Measurements from ENCODE around the gene PEAK3. TPM values are rescaled to one million over a fixed set of nuclear protein-coding genes. Genes with fewer than 3 reads are reported as not detected.

PEAK3 gene
- total RNA-seq, 3 donors from 2014 or later = 1.8 TPM; not detected in 2

GRCh38 chr19:2231621-2232221 is 50.3 kb downstream of the PEAK3 start:
- no peaks in the 10 kb centered on the region for H3K36me3 ChIP-seq
- no peak for DNase-seq (ENCODE audit: low spot score in 2 of 2)
- intact Hi-C loops (cut with DNase I; ENCODE audit: low total_unique reads) = no loop called here
- TF ChIP-seq POLR2AphosphoS5 (IDR thresholded peaks at IDR 0.05) = no peak
- TF ChIP-seq POLR2A (IDR thresholded peaks at IDR 0.05) = no peak
- no peak for TF ChIP-seq CTCF (IDR thresholded peaks at IDR 0.05)
- peaks cover 0 to 8% of the 10 kb centered on the region in 2 donors for H3K4me1 ChIP-seq
- no peaks in the 10 kb centered on the region for H3K27me3 ChIP-seq
- H3K4me3 ChIP-seq = no peak overlapping the region
- no peak overlapping the region for H3K27ac ChIP-seq
- no peaks in the 10 kb centered on the region for H3K9me3 ChIP-seq

- intact Hi-C loops (cut with DNase I; ENCODE audit: low total_unique reads) = no loop called here
- H3K4me1 ChIP-seq = peaks cover 0 to 8% of the 10 kb centered on the region in 2 donors
- H3K4me3 ChIP-seq = no peak overlapping the region
- no peaks in the 10 kb centered on the region for H3K36me3 ChIP-seq
- H3K27me3 ChIP-seq = no peaks in the 10 kb centered on the region
- H3K9me3 ChIP-seq = no peaks in the 10 kb centered on the region
- H3K27ac ChIP-seq = no peak overlapping the region
- TF ChIP-seq POLR2A (IDR thresholded peaks at IDR 0.05) (no peak), CTCF (IDR thresholded peaks at IDR 0.05) (no peak), POLR2AphosphoS5 (IDR thresholded peaks at IDR 0.05) (no peak)
- no peak for DNase-seq (ENCODE audit: low spot score in 2 of 2)
Observed at GRCh38 chr19:2230807-2231533, 51.0 kb downstream of the PEAK3 start.

- Histone ChIP-seq H3K4me3 (no peak overlapping the region), H3K27ac (no peak overlapping the region), H3K4me1 (peaks cover 0 to 5% of the 10 kb centered on the region in 2 donors), H3K9me3 (no peaks in the 10 kb centered on the region), H3K27me3 (no peaks in the 10 kb centered on the region), H3K36me3 (no peaks in the 10 kb centered on the region)
- TF ChIP-seq POLR2A (IDR thresholded peaks at IDR 0.05) (no peak), CTCF (IDR thresholded peaks at IDR 0.05) (no peak), POLR2AphosphoS5 (IDR thresholded peaks at IDR 0.05) (no peak)
- DNase-seq (ENCODE audit: low spot score in 2 of 2) = no peak
- intact Hi-C loops (cut with DNase I; ENCODE audit: low total_unique reads) = no loop called here
Observed at GRCh38 chr19:2230033-2230531, 51.9 kb downstream of the PEAK3 start.

GRCh38 chr19:2229103-2230032 is 52.6 kb downstream of the PEAK3 start:
- Histone ChIP-seq H3K4me3 (no peak overlapping the region), H3K4me1 (no peaks in the 10 kb centered on the region), H3K27ac (no peak overlapping the region), H3K9me3 (no peaks in the 10 kb centered on the region), H3K36me3 (no peaks in the 10 kb centered on the region), H3K27me3 (no peaks in the 10 kb centered on the region)
- no peak for TF ChIP-seq POLR2AphosphoS5 (IDR thresholded peaks at IDR 0.05)
- TF ChIP-seq POLR2A (IDR thresholded peaks at IDR 0.05) = no peak
- TF ChIP-seq CTCF (IDR thresholded peaks at IDR 0.05) = no peak
- intact Hi-C loops (cut with DNase I; ENCODE audit: low total_unique reads) = no loop called here
- DNase-seq (ENCODE audit: low spot score in 2 of 2) = no peak

Measured in breast epithelium (tissue), 4 donors.